Left lung (tissue), 10 donors: ENCODE measurements around the gene UEVLD. TPM values are rescaled to one million over a fixed set of nuclear protein-coding genes. Genes with fewer than 3 reads are reported as not detected.

Experiments used
- ATAC-seq: fragments of 200-7000 bp; cut with Tn5 transposase; one replicate; pipeline ENCODE4 v1.9.1; 2020; ENCODE audit warnings: moderate library complexity
- DNase-seq, 4 donors: peaks; one replicate each; pipeline ENCODE4 v3.0.0-alpha.2; 2013 to 2020
- H3K27ac ChIP-seq, 2 donors: fragments of 200-600 bp; sonication (generic) in 1 of 2; one replicate each; pipeline versions ENCODE4 v1.5.0 to v1.8.0; 2020 to 2021
- H3K27me3 ChIP-seq, 2 donors: fragments of 200-600 bp; sonication (generic) in 1 of 2; one replicate each; pipeline versions ENCODE4 v1.5.0 to v1.8.0; 2020 to 2021
- H3K36me3 ChIP-seq, 2 donors: fragments of 200-600 bp; sonication (generic) in 1 of 2; one replicate each; pipeline versions ENCODE4 v1.5.0 to v1.8.0; 2020 to 2021
- H3K4me1 ChIP-seq, 2 donors: fragments of 200-600 bp; one replicate each; pipeline ENCODE4 v1.8.0; 2021
- H3K4me3 ChIP-seq, 2 donors: fragments of 200-600 bp; sonication (generic) in 1 of 2; one replicate each; pipeline versions ENCODE4 v1.5.0 to v1.8.0; 2020 to 2021; ENCODE audit warnings: mild to moderate bottlenecking in 1 of 2
- H3K9me3 ChIP-seq, 2 donors: fragments of 200-600 bp; sonication (generic) in 1 of 2; one replicate each; pipeline versions ENCODE4 v1.5.0 to v1.8.0; 2020 to 2021
- intact Hi-C, 2 donors: fragments of 100-400 bp; cut with DNase I; formaldehyde crosslinking; loops; one replicate each; pipeline versions ENCODE4 v1.11.2 to v1.14.2; 2022
- polyA plus RNA-seq, 6 donors: library from polyadenylated mRNA; unstranded; fragments of 120-200 nt; gene quantifications; one replicate each; pipeline ENCODE4 v1.2.1, GENCODE V29; 2013; ENCODE audit not compliant: insufficient read length in 6 of 6
- total RNA-seq, 2 donors: library from RNA; stranded (reverse); fragmentation: NEBNext Ultra II Directional; extraction: Animal tissue kit (Norgen Biotek cat#: 25700); gene quantifications; one replicate each; pipeline ENCODE4 v1.2.1, GENCODE V29; 2021
- TF ChIP-seq, protein P1 (sequence below), 2 donors: fragments of 200-600 bp; sonication (generic) in 1 of 2; IDR thresholded peaks; one replicate each; pipeline versions ENCODE4 v1.5.0 to v1.8.0; 2021; ENCODE audit warnings: antibody characterized with exemption in 2 of 2
- donor health status: DM: no; HTN: yes; CAD: no.
- donor health status: DM: no; HTN: no; CAD: no.

The UEVLD gene
- total and polyA plus RNA-seq, 8 donors, result 17.1 to 25.3 (median 20.6) TPM

DNA sequence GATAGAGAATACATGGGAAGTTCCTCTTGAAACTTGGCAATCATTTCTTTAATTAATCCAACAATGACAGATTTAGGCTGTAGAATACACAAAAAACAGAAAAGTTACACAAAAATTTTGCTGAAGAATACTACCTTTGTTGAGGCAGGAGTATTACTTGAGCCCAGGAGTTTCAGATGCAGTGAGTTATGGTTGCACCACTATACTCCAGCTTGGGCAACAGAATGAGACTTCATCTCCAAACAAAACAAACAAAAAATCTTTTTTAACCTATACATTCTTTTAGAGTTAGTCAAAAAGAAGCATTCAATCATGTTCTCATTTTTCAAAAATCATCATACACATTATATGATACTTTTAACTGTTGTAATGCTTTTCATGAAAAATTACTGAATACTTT lies 22.1 kb downstream of the UEVLD start:
- TF ChIP-seq, protein P1, sequence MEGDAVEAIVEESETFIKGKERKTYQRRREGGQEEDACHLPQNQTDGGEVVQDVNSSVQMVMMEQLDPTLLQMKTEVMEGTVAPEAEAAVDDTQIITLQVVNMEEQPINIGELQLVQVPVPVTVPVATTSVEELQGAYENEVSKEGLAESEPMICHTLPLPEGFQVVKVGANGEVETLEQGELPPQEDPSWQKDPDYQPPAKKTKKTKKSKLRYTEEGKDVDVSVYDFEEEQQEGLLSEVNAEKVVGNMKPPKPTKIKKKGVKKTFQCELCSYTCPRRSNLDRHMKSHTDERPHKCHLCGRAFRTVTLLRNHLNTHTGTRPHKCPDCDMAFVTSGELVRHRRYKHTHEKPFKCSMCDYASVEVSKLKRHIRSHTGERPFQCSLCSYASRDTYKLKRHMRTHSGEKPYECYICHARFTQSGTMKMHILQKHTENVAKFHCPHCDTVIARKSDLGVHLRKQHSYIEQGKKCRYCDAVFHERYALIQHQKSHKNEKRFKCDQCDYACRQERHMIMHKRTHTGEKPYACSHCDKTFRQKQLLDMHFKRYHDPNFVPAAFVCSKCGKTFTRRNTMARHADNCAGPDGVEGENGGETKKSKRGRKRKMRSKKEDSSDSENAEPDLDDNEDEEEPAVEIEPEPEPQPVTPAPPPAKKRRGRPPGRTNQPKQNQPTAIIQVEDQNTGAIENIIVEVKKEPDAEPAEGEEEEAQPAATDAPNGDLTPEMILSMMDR (IDR thresholded peaks at IDR 0.05), result no peak
- Histone ChIP-seq H3K9me3 (no peaks in the 10 kb centered on the region), H3K4me3 (no peak overlapping the region), H3K36me3 (peaks cover 0 to 77% of the 10 kb centered on the region in 2 donors), H3K27me3 (no peaks in the 10 kb centered on the region), H3K4me1 (no peaks in the 10 kb centered on the region), H3K27ac (no peak overlapping the region)
- intact Hi-C loops, result no loop called here
- DNase-seq, result no peak
- no peak for ATAC-seq

DNA sequence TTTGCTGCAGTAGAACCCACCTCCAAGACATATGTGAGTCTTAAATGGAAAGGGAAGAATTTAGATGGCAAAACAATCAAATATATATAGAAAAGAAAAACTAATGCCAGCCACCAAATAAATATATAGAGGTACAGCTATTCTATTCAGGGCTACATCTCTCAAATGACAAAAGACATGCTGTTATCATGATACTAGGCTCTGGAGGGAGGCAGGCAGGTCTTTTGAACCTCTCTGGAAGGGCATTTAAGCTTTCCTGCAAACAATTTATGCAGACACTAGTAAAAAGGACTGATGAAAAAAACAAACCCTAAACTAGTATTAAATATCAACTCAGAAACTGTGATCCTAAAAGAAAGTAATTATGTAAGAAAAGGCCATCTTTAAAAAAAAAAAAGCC lies 24.4 kb downstream of the UEVLD start:
- Histone ChIP-seq H3K27ac (no peak overlapping the region), H3K27me3 (no peaks in the 10 kb centered on the region), H3K4me3 (no peak overlapping the region), H3K4me1 (no peaks in the 10 kb centered on the region), H3K36me3 (peaks cover 0 to 74% of the 10 kb centered on the region in 2 donors), H3K9me3 (no peaks in the 10 kb centered on the region)
- intact Hi-C loops, result no loop called here
- TF ChIP-seq, protein P1 (IDR thresholded peaks at IDR 0.05), result no peak
- DNase-seq (no peak), ATAC-seq (no peak)

DNA sequence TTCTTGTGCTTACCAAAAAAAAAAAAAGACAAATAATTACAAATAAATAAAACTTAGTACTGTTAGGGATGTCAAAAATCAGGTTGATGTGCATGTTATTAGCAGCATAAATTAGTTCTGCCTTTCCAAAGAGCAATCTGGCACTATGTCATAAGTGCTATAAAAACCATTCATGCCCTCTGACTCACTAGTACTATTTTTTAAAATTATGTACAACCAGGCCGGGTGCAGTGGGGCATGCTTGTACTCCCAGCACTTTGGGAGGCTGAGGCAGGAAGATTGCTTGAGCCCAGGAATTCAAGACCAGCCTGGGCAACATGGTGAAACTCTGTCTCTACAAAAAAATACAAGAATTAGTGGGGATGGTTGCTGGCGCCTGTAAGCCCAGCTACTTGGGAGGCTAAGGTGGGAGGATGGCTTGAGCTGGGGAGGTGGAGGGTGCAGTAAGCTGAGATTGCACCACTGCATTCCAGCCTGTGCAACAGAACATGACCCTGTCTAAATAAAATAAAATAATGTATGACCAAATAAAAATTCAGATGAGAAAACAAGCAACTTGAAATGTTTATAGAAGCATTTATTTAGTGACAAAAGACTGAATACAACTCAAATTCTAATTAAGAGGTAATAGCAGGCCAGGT lies 25.3 kb downstream of the UEVLD start:
- Histone ChIP-seq H3K27ac (no peak overlapping the region), H3K4me1 (no peaks in the 10 kb centered on the region), H3K36me3 (peaks cover 0 to 79% of the 10 kb centered on the region in 2 donors), H3K9me3 (no peaks in the 10 kb centered on the region), H3K4me3 (no peak overlapping the region), H3K27me3 (no peaks in the 10 kb centered on the region)
- TF ChIP-seq, protein P1 (IDR thresholded peaks at IDR 0.05), result no peak
- intact Hi-C loops, result no loop called here
- no peak for ATAC-seq
- DNase-seq, result no peak

DNA sequence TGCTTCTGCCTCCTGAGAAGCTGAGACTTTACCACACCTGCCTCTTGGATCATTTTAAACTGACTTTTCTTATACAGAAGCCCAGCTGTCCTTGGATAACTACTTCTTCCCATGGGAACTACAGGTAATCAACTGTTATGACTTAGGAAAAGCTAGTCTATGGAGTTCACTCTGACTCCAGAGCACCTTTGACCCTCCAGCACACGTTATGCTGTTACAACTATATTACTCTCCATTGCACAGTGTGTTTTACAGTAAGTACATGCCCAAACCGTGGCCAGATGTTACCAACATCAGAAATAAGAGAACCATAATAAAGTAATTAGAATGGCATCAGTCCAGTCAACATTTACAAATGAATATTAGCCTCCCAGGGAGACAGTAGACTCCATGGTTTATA lies 40.5 kb downstream of the UEVLD start:
- Histone ChIP-seq H3K9me3 (no peaks in the 10 kb centered on the region), H3K27me3 (no peaks in the 10 kb centered on the region), H3K36me3 (peaks cover 0 to 89% of the 10 kb centered on the region in 2 donors), H3K4me3 (no peak overlapping the region), H3K27ac (no peak overlapping the region), H3K4me1 (no peaks in the 10 kb centered on the region)
- ATAC-seq, result no peak
- DNase-seq, result no peak
- TF ChIP-seq, protein P1 (IDR thresholded peaks at IDR 0.05), result no peak
- intact Hi-C loops, result no loop called here

DNA sequence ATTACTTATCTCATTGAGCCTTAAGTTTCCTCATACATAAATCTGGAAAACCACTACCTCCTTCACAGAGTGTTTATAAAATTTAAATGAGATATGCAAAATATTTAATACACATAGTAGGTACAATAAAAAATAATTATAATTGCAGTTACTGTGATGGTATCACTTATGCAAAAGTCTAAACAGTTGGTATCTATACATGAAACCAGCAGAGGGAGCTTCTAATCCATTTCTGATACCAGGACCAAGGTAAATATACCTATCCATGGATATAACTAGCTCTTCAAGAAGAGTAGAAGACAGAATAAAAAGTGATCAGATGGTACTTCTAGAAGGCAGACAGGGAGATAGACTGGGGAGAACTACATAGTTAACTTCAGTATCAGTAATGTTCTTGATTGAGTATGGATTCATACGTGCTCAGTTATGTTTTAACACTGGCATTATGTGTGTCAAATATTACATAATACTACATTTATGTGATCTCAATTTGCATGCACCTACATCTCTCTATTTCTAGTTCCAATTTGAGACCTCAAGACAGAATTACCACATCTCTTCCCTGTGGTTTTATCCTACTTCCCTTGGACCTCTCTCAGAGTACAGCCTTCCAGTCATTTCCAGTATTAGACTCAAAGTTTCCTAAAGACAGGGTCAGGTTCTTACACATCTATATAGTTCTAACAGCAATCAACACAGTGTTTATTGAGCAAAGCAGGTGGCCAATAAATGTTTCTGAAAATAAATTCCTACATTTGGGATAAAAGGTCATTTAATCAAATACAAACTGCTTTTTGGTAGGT lies 48.1 kb downstream of the UEVLD start:
- DNase-seq (peak in 1 of 4 donors; percentile 3), ATAC-seq (peak; percentile 25)
- no peaks in the 10 kb centered on the region for H3K4me1 ChIP-seq
- no peak overlapping the region for H3K4me3 ChIP-seq
- no peaks in the 10 kb centered on the region for H3K9me3 ChIP-seq
- peaks cover 0 to 53% of the 10 kb centered on the region in 2 donors for H3K36me3 ChIP-seq
- intact Hi-C loops, result no loop called here
- H3K27me3 ChIP-seq, result no peaks in the 10 kb centered on the region
- no peak overlapping the region for H3K27ac ChIP-seq
- TF ChIP-seq, protein P1 (IDR thresholded peaks at IDR 0.05), result peak in 1 of 2 donors; percentile 30
